Measurements from ENCODE around the gene ASCL4. TPM values are rescaled to one million over a fixed set of nuclear protein-coding genes. Genes with fewer than 3 reads are reported as not detected.

Gene ASCL4
- total and polyA plus RNA-seq, 2 of the 13 experiments (the other 11 are each of a cell fraction or from before 2014, with no cell fraction given), result not detected

DNA sequence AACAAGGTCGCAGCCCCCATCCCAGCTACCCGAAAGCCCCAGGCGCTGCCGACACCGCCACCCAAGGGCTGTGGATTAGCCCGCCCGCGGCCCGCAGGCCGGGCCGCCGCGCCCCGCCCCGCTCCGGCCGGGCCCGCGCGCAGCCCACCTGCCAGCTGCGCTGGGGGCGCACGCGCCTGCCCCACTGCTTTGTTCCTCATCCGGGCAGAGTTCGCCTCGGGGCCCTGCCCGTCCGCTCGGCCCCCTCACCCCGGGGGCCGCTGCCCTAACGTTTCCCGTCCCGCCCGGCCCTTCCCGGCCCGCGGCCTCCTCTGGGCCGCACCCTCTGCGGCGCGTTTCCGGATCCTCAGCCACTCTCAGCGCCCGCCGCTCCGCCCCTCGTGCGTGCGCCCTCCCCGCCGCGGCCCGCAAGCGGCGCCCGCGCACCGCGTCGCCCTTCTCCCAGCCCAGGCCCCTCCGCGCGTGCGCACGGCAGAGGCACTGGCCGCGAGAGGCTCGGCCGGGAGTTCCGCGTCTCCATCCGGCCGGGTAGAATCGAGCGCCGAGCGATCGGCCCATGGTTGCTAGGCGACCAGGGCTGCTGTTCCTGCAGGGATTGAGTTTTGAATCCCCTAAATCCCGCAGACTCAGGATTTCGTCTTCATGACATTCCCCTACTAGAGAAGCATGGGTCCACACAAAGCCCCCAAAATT, 13.5 kb upstream of the ASCL4 start, which contains the start of gene PRDM4 (continued):
- TF ChIP-seq ETV6 (CRISPR knock-in tag; conservative IDR thresholded peaks at IDR 0.05) (peak; percentile 52; the same call in 1 of the 2 replicates), GLI4 (CRISPR knock-in tag; IDR thresholded peaks at IDR 0.05; ENCODE audit: borderline replicate concordance) (no peak), ZNF329 (CRISPR knock-in tag; IDR thresholded peaks at IDR 0.05; ENCODE audit: low read depth) (no peak), HDAC2 (CRISPR knock-in tag; IDR thresholded peaks at IDR 0.05) (0 out of 2 replicates have a peak, but pooled peaks have one; percentile 8), SYNCRIP (IDR thresholded peaks at IDR 0.05; ENCODE audit: insufficient read depth, low read depth, low read length) (no peak), ZNF839 (CRISPR knock-in tag; IDR thresholded peaks at IDR 0.05; ENCODE audit: borderline replicate concordance) (no peak), ZNF598 (CRISPR knock-in tag; IDR thresholded peaks at IDR 0.05; ENCODE audit: borderline replicate concordance) (no peak), ZNF776 (CRISPR knock-in tag; IDR thresholded peaks at IDR 0.05) (peak; percentile 20; the same call in 1 of the 2 replicates), SP4 (CRISPR knock-in tag; IDR thresholded peaks at IDR 0.05) (peak; percentile 87), RFXAP (CRISPR knock-in tag; IDR thresholded peaks at IDR 0.05; ENCODE audit: borderline replicate concordance) (no peak; the same call in 1 of the 2 replicates), ZSCAN22 (CRISPR knock-in tag; IDR thresholded peaks at IDR 0.05) (no peak), SRSF1 (optimal IDR thresholded peaks at IDR 0.05; ENCODE audit: low read depth, low read length) (no peak), MAZ (IDR thresholded peaks at IDR 0.05; ENCODE audit: borderline replicate concordance, low read depth, low read length) (peak; percentile 39; the same call in 1 of the 2 replicates), MAZ (CRISPR knock-in tag; IDR thresholded peaks at IDR 0.05; ENCODE audit: low read depth) (peak; percentile 92), KLF6 (CRISPR knock-in tag; IDR thresholded peaks at IDR 0.05) (peak; percentile 55; the same call in 1 of the 2 replicates), ZNF550 (CRISPR knock-in tag; IDR thresholded peaks at IDR 0.05; ENCODE audit: borderline replicate concordance) (no peak), ZBTB38 (CRISPR knock-in tag; IDR thresholded peaks at IDR 0.05) (peak; percentile 37; the same call in 1 of the 2 replicates), SRSF9 (IDR thresholded peaks at IDR 0.05; ENCODE audit: borderline replicate concordance, insufficient read depth, low read depth, low read length, poor library complexity, severe bottlenecking) (no peak), HHEX (CRISPR knock-in tag; IDR thresholded peaks at IDR 0.05) (no peak)
- TF ChIP-seq, protein P1, sequence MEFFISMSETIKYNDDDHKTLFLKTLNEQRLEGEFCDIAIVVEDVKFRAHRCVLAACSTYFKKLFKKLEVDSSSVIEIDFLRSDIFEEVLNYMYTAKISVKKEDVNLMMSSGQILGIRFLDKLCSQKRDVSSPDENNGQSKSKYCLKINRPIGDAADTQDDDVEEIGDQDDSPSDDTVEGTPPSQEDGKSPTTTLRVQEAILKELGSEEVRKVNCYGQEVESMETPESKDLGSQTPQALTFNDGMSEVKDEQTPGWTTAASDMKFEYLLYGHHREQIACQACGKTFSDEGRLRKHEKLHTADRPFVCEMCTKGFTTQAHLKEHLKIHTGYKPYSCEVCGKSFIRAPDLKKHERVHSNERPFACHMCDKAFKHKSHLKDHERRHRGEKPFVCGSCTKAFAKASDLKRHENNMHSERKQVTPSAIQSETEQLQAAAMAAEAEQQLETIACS (CRISPR knock-in tag; IDR thresholded peaks at IDR 0.05), result no peak
- TF ChIP-seq, protein P2, sequence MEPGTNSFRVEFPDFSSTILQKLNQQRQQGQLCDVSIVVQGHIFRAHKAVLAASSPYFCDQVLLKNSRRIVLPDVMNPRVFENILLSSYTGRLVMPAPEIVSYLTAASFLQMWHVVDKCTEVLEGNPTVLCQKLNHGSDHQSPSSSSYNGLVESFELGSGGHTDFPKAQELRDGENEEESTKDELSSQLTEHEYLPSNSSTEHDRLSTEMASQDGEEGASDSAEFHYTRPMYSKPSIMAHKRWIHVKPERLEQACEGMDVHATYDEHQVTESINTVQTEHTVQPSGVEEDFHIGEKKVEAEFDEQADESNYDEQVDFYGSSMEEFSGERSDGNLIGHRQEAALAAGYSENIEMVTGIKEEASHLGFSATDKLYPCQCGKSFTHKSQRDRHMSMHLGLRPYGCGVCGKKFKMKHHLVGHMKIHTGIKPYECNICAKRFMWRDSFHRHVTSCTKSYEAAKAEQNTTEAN (CRISPR knock-in tag; conservative IDR thresholded peaks at IDR 0.05), result no peak; the same call in 1 of the 2 replicates
- TF ChIP-seq, protein P3, sequence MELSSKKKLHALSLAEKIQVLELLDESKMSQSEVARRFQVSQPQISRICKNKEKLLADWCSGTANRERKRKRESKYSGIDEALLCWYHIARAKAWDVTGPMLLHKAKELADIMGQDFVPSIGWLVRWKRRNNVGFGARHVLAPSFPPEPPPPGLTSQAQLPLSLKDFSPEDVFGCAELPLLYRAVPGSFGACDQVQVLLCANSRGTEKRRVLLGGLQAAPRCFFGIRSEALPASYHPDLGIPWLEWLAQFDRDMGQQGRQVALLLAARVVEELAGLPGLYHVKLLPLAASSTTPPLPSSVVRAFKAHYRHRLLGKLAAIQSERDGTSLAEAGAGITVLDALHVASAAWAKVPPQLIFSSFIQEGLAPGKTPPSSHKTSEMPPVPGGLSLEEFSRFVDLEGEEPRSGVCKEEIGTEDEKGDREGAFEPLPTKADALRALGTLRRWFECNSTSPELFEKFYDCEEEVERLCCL (CRISPR knock-in tag; IDR thresholded peaks at IDR 0.05; ENCODE audit: borderline replicate concordance), result no peak
- TF ChIP-seq, protein P4, sequence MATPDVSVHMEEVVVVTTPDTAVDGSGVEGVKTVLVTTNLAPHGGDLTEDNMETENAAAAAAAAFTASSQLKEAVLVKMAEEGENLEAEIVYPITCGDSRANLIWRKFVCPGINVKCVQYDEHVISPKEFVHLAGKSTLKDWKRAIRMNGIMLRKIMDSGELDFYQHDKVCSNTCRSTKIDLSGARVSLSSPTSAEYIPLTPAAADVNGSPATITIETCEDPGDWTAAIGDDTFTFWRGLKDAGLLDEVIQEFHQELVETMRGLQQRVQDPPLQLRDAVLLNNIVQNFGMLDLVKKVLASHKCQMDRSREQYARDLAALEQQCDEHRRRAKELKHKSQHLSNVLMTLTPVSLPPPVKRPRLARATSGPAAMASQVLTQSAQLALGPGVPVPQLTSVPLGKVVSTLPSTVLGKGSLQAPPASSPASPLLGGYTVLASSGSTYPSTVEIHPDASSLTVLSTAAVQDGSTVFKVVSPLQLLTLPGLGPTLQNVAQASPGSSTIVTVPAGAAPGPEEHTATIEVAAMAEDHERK (CRISPR knock-in tag; IDR thresholded peaks at IDR 0.05; ENCODE audit: low read depth), result peak; percentile 70; the same call in 1 of the 2 replicates
